ENCODE measurements around the gene NAA15.
A peak's percentile ranks its signal among the peaks of the same experiment; 100 is the strongest.

DNA sequence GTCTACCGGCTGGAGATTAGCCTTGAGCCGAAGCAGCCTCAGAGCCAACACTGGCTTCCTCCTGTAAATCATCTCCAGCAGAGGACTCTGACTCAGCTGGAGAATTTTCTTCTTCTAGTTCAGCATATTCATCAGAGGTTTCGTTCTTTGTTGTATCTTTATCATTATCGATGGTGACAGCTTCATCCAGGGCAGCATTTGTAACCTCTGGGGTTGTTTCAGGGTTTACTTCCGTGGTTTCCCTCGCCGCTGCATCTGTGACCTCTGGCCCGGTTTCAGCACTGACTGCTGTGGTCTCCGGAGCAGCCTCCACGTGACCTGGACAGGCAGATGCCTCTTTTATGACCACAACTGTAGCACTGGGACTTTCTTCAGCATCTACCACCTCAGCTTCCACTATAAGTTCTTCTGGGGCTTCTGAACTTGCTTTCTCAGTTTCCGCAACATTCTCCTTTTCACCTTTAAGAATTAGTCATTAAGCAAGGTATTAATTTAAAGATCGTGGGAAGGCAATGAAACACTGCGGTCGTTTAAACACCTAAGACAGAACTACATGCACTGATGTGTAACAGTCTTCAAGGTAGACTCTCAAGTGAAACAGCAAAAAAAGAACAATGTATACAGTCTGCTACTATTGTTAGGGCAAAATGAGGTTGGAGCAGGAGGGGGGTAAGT, 34.6 kb upstream of the NAA15 start:
- TF ChIP-seq FOXA1 (IDR thresholded peaks at IDR 0.05) (no peak), ARNT (IDR thresholded peaks at IDR 0.05) (no peak), SP1 (IDR thresholded peaks at IDR 0.05) (no peak), BHLHE40 (IDR thresholded peaks at IDR 0.05; ENCODE audit: borderline replicate concordance) (no peak), FOXM1 (IDR thresholded peaks at IDR 0.05; ENCODE audit: borderline replicate concordance) (no peak), TARDBP (IDR thresholded peaks at IDR 0.05) (no peak), HDGF (IDR thresholded peaks at IDR 0.05; ENCODE audit: borderline replicate concordance) (no peak), ELF4 (IDR thresholded peaks at IDR 0.05) (no peak), NFRKB (IDR thresholded peaks at IDR 0.05) (no peak), ZNF384 (IDR thresholded peaks at IDR 0.05) (no peak), CTBP1 (IDR thresholded peaks at IDR 0.05; ENCODE audit: borderline replicate concordance) (no peak), L3MBTL2 (conservative IDR thresholded peaks at IDR 0.05) (no peak), SUZ12 (IDR thresholded peaks at IDR 0.05) (no peak)
- TF ChIP-seq, protein P1, sequence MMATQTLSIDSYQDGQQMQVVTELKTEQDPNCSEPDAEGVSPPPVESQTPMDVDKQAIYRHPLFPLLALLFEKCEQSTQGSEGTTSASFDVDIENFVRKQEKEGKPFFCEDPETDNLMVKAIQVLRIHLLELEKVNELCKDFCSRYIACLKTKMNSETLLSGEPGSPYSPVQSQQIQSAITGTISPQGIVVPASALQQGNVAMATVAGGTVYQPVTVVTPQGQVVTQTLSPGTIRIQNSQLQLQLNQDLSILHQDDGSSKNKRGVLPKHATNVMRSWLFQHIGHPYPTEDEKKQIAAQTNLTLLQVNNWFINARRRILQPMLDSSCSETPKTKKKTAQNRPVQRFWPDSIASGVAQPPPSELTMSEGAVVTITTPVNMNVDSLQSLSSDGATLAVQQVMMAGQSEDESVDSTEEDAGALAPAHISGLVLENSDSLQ (IDR thresholded peaks at IDR 0.05): peak; percentile 86

All from HEK293T (cell line).